ENCODE results near the gene FMN1.

DNA sequence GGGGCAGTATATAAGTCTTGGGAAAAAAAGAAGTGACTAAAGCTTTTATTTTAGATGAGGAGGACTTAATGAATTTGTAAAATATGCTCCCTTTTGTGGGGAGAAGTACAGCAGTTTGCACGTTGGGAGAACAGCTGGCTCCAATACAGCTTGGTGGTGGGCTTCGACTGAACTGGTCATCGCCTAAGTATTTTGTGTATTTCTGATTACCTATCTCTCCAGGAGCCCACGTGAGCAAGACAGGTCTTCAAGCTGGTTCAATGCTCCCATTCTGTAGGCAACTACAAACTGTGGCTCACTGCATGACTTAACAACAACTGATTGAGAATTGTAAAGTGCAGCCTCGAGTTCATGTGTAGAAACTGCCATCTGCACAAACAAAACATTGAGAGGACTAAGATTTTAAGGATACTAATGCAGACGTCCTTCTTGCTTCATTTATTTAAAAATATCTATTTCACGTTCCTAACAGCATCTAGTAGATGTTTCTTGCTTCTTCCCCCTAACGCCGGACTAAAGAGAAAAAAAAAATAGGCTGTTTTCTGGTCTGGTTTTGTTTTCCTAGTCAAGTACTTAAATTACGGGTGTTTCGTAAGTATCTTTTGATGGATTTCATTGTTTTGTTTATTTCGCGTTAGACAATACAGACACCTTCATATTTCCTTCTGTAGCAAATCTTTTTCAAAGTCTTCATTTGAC, 478.1 kb downstream of the FMN1 start:
- TF ChIP-seq POLR2A (IDR thresholded peaks at IDR 0.05; ENCODE audit: low read depth, low read length) (no peak), POLR2AphosphoS5 (IDR thresholded peaks at IDR 0.05; ENCODE audit: low read depth, low read length) (no peak), TAF1 (IDR thresholded peaks at IDR 0.05; ENCODE audit: borderline replicate concordance, low read depth, low read length) (no peak)

All from GM12892 (cell line).